Sigmoid colon (tissue), 7 donors: ENCODE measurements around the gene P2RX5. TPM values are rescaled to one million over a fixed set of nuclear protein-coding genes. Genes with fewer than 3 reads are reported as not detected.

Source experiments
- DNase-seq: peaks from one replicate; pipeline ENCODE4 v3.0.0-alpha.2; 2019
- H3K27ac ChIP-seq, 4 donors: fragments of 200-600 bp; sonication (generic); one replicate each; pipeline ENCODE4 v1.5.1; 2016 to 2019; ENCODE audit warnings: mild to moderate bottlenecking in 1 of 4
- H3K27me3 ChIP-seq, 3 donors: fragments of 200-600 bp; sonication (generic); one replicate each; pipeline ENCODE4 v1.5.1; 2019; ENCODE audit warnings: mild to moderate bottlenecking in 1 of 3
- H3K36me3 ChIP-seq, 4 donors: fragments of 200-600 bp; sonication (generic); one replicate each; pipeline ENCODE4 v1.5.1; 2016 to 2019
- H3K4me1 ChIP-seq, 4 donors: fragments of 200-600 bp; sonication (generic); one replicate each; pipeline ENCODE4 v1.5.1; 2017 to 2019
- H3K4me3 ChIP-seq, 4 donors: fragments of 200-600 bp; sonication (generic); one replicate each; pipeline ENCODE4 v1.5.1; 2017 to 2019; ENCODE audit warnings: mild to moderate bottlenecking in 2 of 4, moderate library complexity in 1 of 4
- H3K9me3 ChIP-seq, 4 donors: fragments of 200-600 bp in 3 of 4; sonication (generic) in 3 of 4; one replicate each; pipeline versions ENCODE4 v1.5.1 to v1.6.1; 2013 to 2019
- EP300 ChIP-seq, 4 donors: sonication (generic); formaldehyde crosslinking; IDR thresholded peaks; one replicate each; pipeline ENCODE4 v1.6.1; 2017; ENCODE audit warnings: antibody characterized with exemption in 4 of 4
- POLR2A ChIP-seq, 2 donors: fragments of 450-650 bp; IDR thresholded peaks; one replicate each; pipeline ENCODE4 v1.6.1; 2016; ENCODE audit warnings: antibody characterized with exemption in 2 of 2, mild to moderate bottlenecking in 2 of 2, moderate library complexity in 2 of 2
- POLR2AphosphoS5 ChIP-seq, 4 donors: sonication (generic); formaldehyde crosslinking; IDR thresholded peaks; one replicate each; pipeline ENCODE4 v1.6.1; 2017; ENCODE audit warnings: antibody characterized with exemption in 4 of 4
- WGBS, 2 donors: extraction: QIAGEN DNeasy Blood & Tissue Kit; methylation state at CpG; one replicate each; pipeline ENCODE4 v1.1.7; 2013; 5-methylcytosine and 5-hydroxymethylcytosine counted together
- intact Hi-C: fragments of 100-400 bp; cut with DNase I; formaldehyde crosslinking; loops from one replicate; pipeline ENCODE4 v1.15.1; 2023
- polyA plus RNA-seq, 3 donors: library from polyadenylated mRNA; stranded (reverse); fragments of 200-250 nt; gene quantifications; one replicate each; pipeline ENCODE4 v1.2.3, GENCODE V29; 2013
- total RNA-seq, 4 donors: library from RNA; depleted of rRNA; stranded (reverse); fragments of >200 nt; gene quantifications; one replicate each; pipeline ENCODE4 v1.1.0, GENCODE V29; 2016
- TF ChIP-seq, protein P1 (sequence below), 4 experiments: fragments of 450-650 bp in 3 of 4; fragments of 200-600 bp in 1 of 4; IDR thresholded peaks; one replicate each; pipeline ENCODE4 v1.5.1; 2016 to 2019; ENCODE audit warnings: antibody characterized with exemption in 4 of 4, mild to moderate bottlenecking in 3 of 4, moderate library complexity in 2 of 4
- donor health status: healthy with polysubstance abuse.
- donor health status: Bipolar disorder and iron deficiency.
- donor health status: healthy.

P2RX5 gene
- total and polyA plus RNA-seq, 7 donors = 0.27 to 55.3 (median 0.49) TPM; not detected in 2

DNA sequence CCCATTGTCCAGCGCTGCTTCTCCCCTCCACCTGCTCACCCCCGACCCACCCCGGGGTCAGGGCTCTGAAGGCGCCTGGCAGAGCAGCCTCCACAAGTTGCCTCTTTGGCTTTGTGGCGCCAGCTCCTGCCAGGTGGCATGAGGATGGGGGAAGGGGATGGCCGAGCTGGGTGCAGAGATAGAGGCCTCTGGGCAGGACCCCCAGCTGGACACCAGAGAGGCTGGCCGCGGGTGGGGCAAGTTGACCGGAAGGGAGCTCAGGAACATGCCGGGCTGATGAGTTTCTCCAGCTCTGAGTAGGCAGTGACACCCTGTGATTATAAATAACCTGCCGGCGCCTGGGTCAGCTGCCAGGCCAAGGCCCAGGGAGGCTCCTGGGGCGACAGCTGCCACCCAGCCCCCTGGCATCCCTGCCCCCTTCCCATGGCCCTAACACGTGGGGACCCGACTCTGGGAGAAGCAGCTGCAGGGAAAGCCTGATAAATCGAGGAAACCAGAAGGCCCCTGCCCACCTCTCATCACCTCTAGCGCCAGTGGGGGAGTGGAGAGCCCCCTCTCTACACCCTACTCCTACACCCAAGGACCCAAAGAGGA is 729 bp downstream of the P2RX5 start:
- WGBS, 2 donors = 9 to 10% methylated on average over 17 of the region's 17 CpGs
- peaks cover 0 to 5% (median 2%) of the 10 kb centered on the region in 4 donors for H3K9me3 ChIP-seq
- no peak for DNase-seq

DNA sequence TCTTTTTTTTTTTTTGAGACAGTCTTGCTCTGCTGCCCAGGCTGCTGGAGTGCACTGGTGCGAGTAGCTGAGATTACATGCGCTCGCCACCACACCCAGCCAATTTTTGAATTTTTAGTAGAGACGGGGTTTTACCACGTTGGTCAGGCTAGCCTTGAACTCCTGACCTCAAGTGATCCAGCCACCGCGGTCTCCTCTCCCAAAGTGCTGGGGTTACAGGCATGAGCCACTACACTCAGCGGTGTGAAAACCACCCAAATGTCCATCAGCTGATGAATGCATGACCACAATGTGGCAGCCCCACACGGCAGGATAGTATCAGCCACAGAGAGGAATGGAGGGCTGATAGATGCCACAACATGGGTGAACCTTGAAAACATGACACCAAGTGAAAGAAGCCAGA is 2.1 kb downstream of the P2RX5 start:
- no peak overlapping the region for H3K27ac ChIP-seq
- no peak for TF ChIP-seq POLR2A (IDR thresholded peaks at IDR 0.05)
- TF ChIP-seq, protein P1, sequence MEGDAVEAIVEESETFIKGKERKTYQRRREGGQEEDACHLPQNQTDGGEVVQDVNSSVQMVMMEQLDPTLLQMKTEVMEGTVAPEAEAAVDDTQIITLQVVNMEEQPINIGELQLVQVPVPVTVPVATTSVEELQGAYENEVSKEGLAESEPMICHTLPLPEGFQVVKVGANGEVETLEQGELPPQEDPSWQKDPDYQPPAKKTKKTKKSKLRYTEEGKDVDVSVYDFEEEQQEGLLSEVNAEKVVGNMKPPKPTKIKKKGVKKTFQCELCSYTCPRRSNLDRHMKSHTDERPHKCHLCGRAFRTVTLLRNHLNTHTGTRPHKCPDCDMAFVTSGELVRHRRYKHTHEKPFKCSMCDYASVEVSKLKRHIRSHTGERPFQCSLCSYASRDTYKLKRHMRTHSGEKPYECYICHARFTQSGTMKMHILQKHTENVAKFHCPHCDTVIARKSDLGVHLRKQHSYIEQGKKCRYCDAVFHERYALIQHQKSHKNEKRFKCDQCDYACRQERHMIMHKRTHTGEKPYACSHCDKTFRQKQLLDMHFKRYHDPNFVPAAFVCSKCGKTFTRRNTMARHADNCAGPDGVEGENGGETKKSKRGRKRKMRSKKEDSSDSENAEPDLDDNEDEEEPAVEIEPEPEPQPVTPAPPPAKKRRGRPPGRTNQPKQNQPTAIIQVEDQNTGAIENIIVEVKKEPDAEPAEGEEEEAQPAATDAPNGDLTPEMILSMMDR (IDR thresholded peaks at IDR 0.05) = no peak
- no peak for TF ChIP-seq EP300 (IDR thresholded peaks at IDR 0.05)
- H3K27me3 ChIP-seq = peaks cover 8 to 81% (median 74%) of the 10 kb centered on the region in 3 donors
- no peaks in the 10 kb centered on the region for H3K36me3 ChIP-seq
- 56 to 59% methylated on average over 9 of the region's 9 CpGs for WGBS, 2 donors
- intact Hi-C loops = no loop called here
- peaks cover 0 to 5% (median 2%) of the 10 kb centered on the region in 4 donors for H3K9me3 ChIP-seq
- H3K4me3 ChIP-seq = no peak overlapping the region
- peaks cover 0 to 18% (median 15%) of the 10 kb centered on the region in 4 donors for H3K4me1 ChIP-seq
- DNase-seq = no peak

More for the DNA sequence above, 729 bp downstream of the P2RX5 start:
- H3K36me3 ChIP-seq = no peaks in the 10 kb centered on the region
- TF ChIP-seq EP300 (IDR thresholded peaks at IDR 0.05) (no peak), POLR2AphosphoS5 (IDR thresholded peaks at IDR 0.05) (no peak), POLR2A (IDR thresholded peaks at IDR 0.05) (no peak)
- TF ChIP-seq, protein P1 (IDR thresholded peaks at IDR 0.05) = no peak
- H3K27me3 ChIP-seq = peaks cover 8 to 78% (median 63%) of the 10 kb centered on the region in 3 donors
- H3K27ac ChIP-seq = no peak overlapping the region
- H3K4me1 ChIP-seq = peaks cover 0 to 18% (median 15%) of the 10 kb centered on the region in 4 donors
- H3K4me3 ChIP-seq = peak overlapping the region in 3 of 4 donors; percentile 16 to 54 (median 50)
- intact Hi-C loops = no loop called here

DNA sequence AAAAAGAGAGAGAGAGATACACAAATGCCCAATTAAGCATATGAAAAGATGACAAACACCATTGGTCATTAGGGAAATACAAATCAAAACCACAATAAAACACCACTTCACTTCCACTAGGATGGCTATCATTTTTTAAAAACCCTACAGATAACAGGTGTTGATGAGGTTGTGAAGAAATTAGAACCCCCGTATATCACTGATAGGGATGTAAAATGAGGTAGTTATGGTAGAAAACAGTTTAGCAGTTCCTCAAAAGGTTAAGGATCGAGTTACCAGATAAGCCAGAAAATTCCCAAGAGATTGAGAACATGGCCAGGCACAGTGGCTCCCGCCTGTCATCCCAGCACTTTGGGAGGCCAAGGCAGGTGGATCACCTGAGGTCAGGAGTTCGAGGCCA is 2.8 kb downstream of the P2RX5 start:
- 53 to 56% methylated on average over 4 of the region's 4 CpGs for WGBS, 2 donors
- TF ChIP-seq EP300 (IDR thresholded peaks at IDR 0.05) (no peak), POLR2AphosphoS5 (IDR thresholded peaks at IDR 0.05) (no peak), POLR2A (IDR thresholded peaks at IDR 0.05) (no peak)
- TF ChIP-seq, protein P1 (IDR thresholded peaks at IDR 0.05) = no peak
- no peaks in the 10 kb centered on the region for H3K36me3 ChIP-seq
- peaks cover 0 to 18% (median 15%) of the 10 kb centered on the region in 4 donors for H3K4me1 ChIP-seq
- H3K9me3 ChIP-seq = peaks cover 0 to 5% (median under 1%) of the 10 kb centered on the region in 4 donors
- DNase-seq = no peak
- no peak overlapping the region for H3K4me3 ChIP-seq
- H3K27me3 ChIP-seq = peaks cover 11 to 87% (median 77%) of the 10 kb centered on the region in 3 donors
- intact Hi-C loops = no loop called here
- no peak overlapping the region for H3K27ac ChIP-seq

DNA sequence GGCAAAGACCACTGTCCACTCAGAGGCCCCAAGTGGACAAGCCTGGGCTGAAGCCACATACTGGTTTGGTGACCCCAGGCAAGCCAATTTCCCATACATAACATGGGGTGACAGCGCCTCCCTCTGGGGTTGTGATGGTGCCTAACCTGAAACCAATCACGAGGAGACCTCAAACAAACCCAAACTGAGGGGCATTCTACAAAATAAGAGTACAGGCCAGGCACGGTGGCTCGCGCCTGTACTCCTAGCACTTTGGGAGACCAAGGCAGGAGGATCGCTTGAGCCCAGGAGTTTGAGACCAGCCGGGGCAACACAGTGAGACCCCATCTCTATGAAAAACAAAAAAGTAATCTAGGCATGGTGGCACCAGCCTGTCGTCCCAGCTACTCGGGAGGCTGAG is 3.6 kb downstream of the P2RX5 start:
- Histone ChIP-seq H3K36me3 (no peaks in the 10 kb centered on the region), H3K27me3 (peaks cover 12 to 83% (median 77%) of the 10 kb centered on the region in 3 donors), H3K4me3 (no peak overlapping the region), H3K4me1 (peaks cover 0 to 18% (median 15%) of the 10 kb centered on the region in 4 donors), H3K27ac (no peak overlapping the region), H3K9me3 (no peaks in the 10 kb centered on the region)
- TF ChIP-seq, protein P1 (IDR thresholded peaks at IDR 0.05) = no peak
- TF ChIP-seq EP300 (IDR thresholded peaks at IDR 0.05) = no peak
- TF ChIP-seq POLR2AphosphoS5 (IDR thresholded peaks at IDR 0.05) = no peak
- no peak for TF ChIP-seq POLR2A (IDR thresholded peaks at IDR 0.05)
- WGBS, 2 donors = 82 to 87% methylated on average over 9 of the region's 9 CpGs
- no peak for DNase-seq
- intact Hi-C loops = no loop called here
